ENCODE data around the gene TACR1. TPM values are rescaled to one million over a fixed set of nuclear protein-coding genes. Genes with fewer than 3 reads are reported as not detected.

Gene TACR1
- total RNA-seq, 4 donors from 2014 or later: 0.04 to 3.6 (median 1.2) TPM

GRCh38 chr2:75180476-75180875, 18.8 kb downstream of the TACR1 start:
- no peaks in the 10 kb centered on the region for H3K36me3 ChIP-seq
- H3K27me3 ChIP-seq: no peaks in the 10 kb centered on the region
- no peaks in the 10 kb centered on the region for H3K9me3 ChIP-seq
- no peak overlapping the region for H3K4me3 ChIP-seq
- no peak for DNase-seq
- H3K27ac ChIP-seq: no peak overlapping the region
- intact Hi-C loops (cut with DNase I): no loop called here
- TF ChIP-seq POLR2A (IDR thresholded peaks at IDR 0.05) (no peak), CTCF (IDR thresholded peaks at IDR 0.05) (no peak)
- H3K4me1 ChIP-seq: no peaks in the 10 kb centered on the region

- Histone ChIP-seq H3K4me1 (no peaks in the 10 kb centered on the region), H3K36me3 (no peaks in the 10 kb centered on the region), H3K9me3 (no peaks in the 10 kb centered on the region), H3K27me3 (no peaks in the 10 kb centered on the region), H3K4me3 (no peak overlapping the region), H3K27ac (no peak overlapping the region)
- WGBS, 2 donors: 55% methylated on average over 2 of the region's 2 CpGs
- no peak for TF ChIP-seq POLR2A (IDR thresholded peaks at IDR 0.05)
- TF ChIP-seq CTCF (IDR thresholded peaks at IDR 0.05): no peak
- DNase-seq: no peak
- intact Hi-C loops (cut with DNase I): no loop called here
Measured at GRCh38 chr2:75177427-75177826, 21.9 kb downstream of the TACR1 start.

DNA sequence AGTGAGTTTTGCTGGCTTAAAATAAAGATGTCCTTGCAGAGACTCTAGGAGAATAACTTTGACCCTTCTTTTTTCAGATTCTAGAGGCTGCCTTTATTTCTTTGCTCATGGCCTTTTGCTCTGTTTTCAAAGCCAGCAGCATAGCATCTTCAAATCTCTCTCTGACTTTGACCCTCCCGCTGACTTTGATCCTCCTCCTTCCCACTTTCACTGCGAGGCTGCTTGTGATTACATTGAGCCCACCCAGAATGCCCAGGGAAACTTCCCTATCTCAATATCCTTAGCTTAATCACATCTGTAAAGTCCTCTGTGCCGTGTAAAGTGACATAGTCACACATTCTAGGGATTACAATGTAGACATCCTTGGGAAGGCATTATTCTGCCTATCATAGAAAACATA, 23.9 kb downstream of the TACR1 start:
- 44 to 65% methylated on average over 3 of the region's 3 CpGs for WGBS, 2 donors
- H3K27me3 ChIP-seq: no peaks in the 10 kb centered on the region
- no peak overlapping the region for H3K4me3 ChIP-seq
- TF ChIP-seq POLR2A (IDR thresholded peaks at IDR 0.05) (no peak), CTCF (IDR thresholded peaks at IDR 0.05) (no peak)
- H3K36me3 ChIP-seq: no peaks in the 10 kb centered on the region
- H3K9me3 ChIP-seq: no peaks in the 10 kb centered on the region
- no peaks in the 10 kb centered on the region for H3K4me1 ChIP-seq
- intact Hi-C loops (cut with DNase I): no loop called here
- no peak overlapping the region for H3K27ac ChIP-seq
- no peak for DNase-seq

DNA sequence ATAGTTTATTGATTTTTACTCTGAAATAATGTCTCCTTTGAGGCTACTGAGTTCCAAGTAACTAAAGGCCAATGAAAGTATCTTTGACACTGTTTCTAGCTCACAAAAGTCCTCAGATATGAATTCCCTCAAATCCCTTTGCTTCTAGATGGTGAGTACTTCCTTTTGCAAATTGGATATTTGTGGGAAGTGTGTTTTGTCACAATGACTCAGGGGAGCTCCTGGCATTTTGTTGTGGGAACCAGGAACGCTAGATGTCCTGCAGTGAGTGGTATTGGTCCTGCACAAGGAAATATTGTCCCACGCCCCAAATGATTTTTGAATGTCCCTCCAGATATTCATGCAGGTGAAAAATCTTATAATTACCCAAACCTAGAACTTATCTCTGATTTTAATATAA, 24.3 kb downstream of the TACR1 start:
- 78 to 88% methylated on average over 2 of the region's 2 CpGs for WGBS, 2 donors
- DNase-seq: no peak
- H3K27me3 ChIP-seq: no peaks in the 10 kb centered on the region
- H3K9me3 ChIP-seq: no peaks in the 10 kb centered on the region
- H3K4me3 ChIP-seq: no peak overlapping the region
- TF ChIP-seq POLR2A (IDR thresholded peaks at IDR 0.05) (no peak), CTCF (IDR thresholded peaks at IDR 0.05) (no peak)
- H3K4me1 ChIP-seq: no peaks in the 10 kb centered on the region
- H3K27ac ChIP-seq: no peak overlapping the region
- no peaks in the 10 kb centered on the region for H3K36me3 ChIP-seq
- intact Hi-C loops (cut with DNase I): no loop called here

DNA sequence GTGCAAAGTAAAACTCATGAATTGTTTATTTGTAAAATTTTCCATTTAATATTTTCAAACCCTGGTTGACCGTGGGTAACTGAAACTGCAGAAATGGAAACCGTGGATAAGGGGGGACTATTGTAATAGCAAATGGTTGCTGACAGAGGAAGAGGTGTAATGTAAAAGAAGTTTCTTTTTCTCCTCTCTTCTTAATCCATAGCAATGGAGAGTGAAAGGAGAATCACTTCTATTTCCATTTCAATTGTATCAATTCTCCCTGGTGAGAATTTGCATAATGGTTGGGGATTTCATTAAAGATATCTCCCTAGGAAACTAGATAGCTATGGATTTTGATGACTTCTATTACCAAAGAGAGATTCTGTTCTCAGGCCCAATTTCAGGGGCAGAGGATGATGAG, 24.8 kb downstream of the TACR1 start:
- H3K9me3 ChIP-seq: no peaks in the 10 kb centered on the region
- intact Hi-C loops (cut with DNase I): no loop called here
- WGBS, 2 donors: 44 to 46% methylated on average over 2 of the region's 2 CpGs
- TF ChIP-seq POLR2A (IDR thresholded peaks at IDR 0.05) (no peak), CTCF (IDR thresholded peaks at IDR 0.05) (no peak)
- H3K4me1 ChIP-seq: no peaks in the 10 kb centered on the region
- no peaks in the 10 kb centered on the region for H3K27me3 ChIP-seq
- H3K4me3 ChIP-seq: no peak overlapping the region
- no peak for DNase-seq
- no peak overlapping the region for H3K27ac ChIP-seq
- H3K36me3 ChIP-seq: no peaks in the 10 kb centered on the region

Data from esophagus squamous epithelium (tissue), 5 donors.